ENCODE data around the gene CCT5. TPM values are rescaled to one million over a fixed set of nuclear protein-coding genes. Genes with fewer than 3 reads are reported as not detected.

The CCT5 gene
- total and polyA plus RNA-seq, 2 donors from 2014 or later: 130 to 136 TPM

- Histone ChIP-seq H3K9me3 (ENCODE audit: control insufficient read depth in 2 of 3, insufficient read depth in 1 of 3, low read length in 3 of 3) (no peaks in the 10 kb centered on the region), H3K9ac (ENCODE audit: low read length in 3 of 3) (no peak overlapping the region), H3K4me3 (ENCODE audit: low read length in 3 of 3) (no peak overlapping the region), H3K4me1 (ENCODE audit: control insufficient read depth in 2 of 3, insufficient read depth in 2 of 3, low read depth in 1 of 3, low read length in 3 of 3) (peaks cover 0 to 11% (median 0%) of the 10 kb centered on the region in 3 donors), H3K27ac (ENCODE audit: low read depth in 2 of 2, low read length in 2 of 2) (no peak overlapping the region), H3K36me3 (ENCODE audit: control insufficient read depth in 2 of 3, insufficient read depth in 3 of 3, low read length in 3 of 3) (no peaks in the 10 kb centered on the region), H3K27me3 (ENCODE audit: control insufficient read depth, insufficient read depth, low read length) (no peaks in the 10 kb centered on the region)
- no peak for FAIRE-seq
- intact Hi-C loops (cut with DNase I): no loop called here
- TF ChIP-seq CTCF (IDR thresholded peaks at IDR 0.05; ENCODE audit: borderline replicate concordance, extremely low read depth, insufficient read depth): no peak
- DNase-seq: peak in 1 of 5 donors; percentile 74
Measured at GRCh38 chr5:10315201-10315600, 65.1 kb downstream of the CCT5 start.

Other genes with a start within 250 kb of the CCT5 start
- gene ATPSCKMT, start 392 bp upstream of the CCT5 start, total RNA-seq: 27.8 TPM
- gene ATPSCKMT, start 392 bp upstream of the CCT5 start, polyA plus RNA-seq (ENCODE audit: insufficient read depth, low read depth, low replicate concordance): 12.1 TPM
- gene CMBL, start 57.6 kb downstream of the CCT5 start, total RNA-seq: 36.6 TPM
- gene CMBL, start 57.6 kb downstream of the CCT5 start, polyA plus RNA-seq (ENCODE audit: insufficient read depth, low read depth, low replicate concordance): 243 TPM
- gene MARCHF6, start 103.4 kb downstream of the CCT5 start, total RNA-seq: 177 TPM
- 70.4 TPM for gene MARCHF6, start 103.4 kb downstream of the CCT5 start, polyA plus RNA-seq (ENCODE audit: insufficient read depth, low read depth, low replicate concordance)
- 1.7 TPM for gene ROPN1L, start 191.6 kb downstream of the CCT5 start, total RNA-seq
- 1.4 TPM for gene ROPN1L, start 191.6 kb downstream of the CCT5 start, polyA plus RNA-seq (ENCODE audit: insufficient read depth, low read depth, low replicate concordance)